Measurements from ENCODE around the gene ZNF546.

ZNF546 gene

GRCh38 chr19:40057166-40057565 is 60.3 kb downstream of the ZNF546 start:
- TF ChIP-seq ZFX (IDR thresholded peaks at IDR 0.05) (no peak), CTCF (conservative IDR thresholded peaks at IDR 0.05) (no peak)
- H3K27ac ChIP-seq = no peak overlapping the region

- no peak for TF ChIP-seq CTCF (conservative IDR thresholded peaks at IDR 0.05)
- TF ChIP-seq ZFX (IDR thresholded peaks at IDR 0.05) = no peak
- no peak overlapping the region for H3K27ac ChIP-seq
These were observed 62.8 kb downstream of the ZNF546 start for GRCh38 chr19:40059624-40060023.

GRCh38 chr19:40070058-40070457 is 73.2 kb downstream of the ZNF546 start:
- H3K27ac ChIP-seq = no peak overlapping the region
- no peak for TF ChIP-seq CTCF (conservative IDR thresholded peaks at IDR 0.05)
- TF ChIP-seq ZFX (IDR thresholded peaks at IDR 0.05) = no peak
